Natural killer cell treated with Interleukin-12 subunit alpha and Interleukin-12 subunit beta and Interleukin-15 and Interleukin-18, amount 100 ng/mL, for 72 hours (primary cell): ENCODE measurements around the gene TNS4. TPM values are rescaled to one million over a fixed set of nuclear protein-coding genes. Genes with fewer than 3 reads are reported as not detected.

ENCODE experiments used
- ATAC-seq, 2 donors: fragments of 150-1000 bp; cut with Tn5 transposase in 1 of 2; sonication (Bioruptor Pico), chemical (Tn5 transposase) in 1 of 2; 2 replicates each; pipeline ENCODE4 v1.10.0; 2021
- DNase-seq: peaks from one replicate; pipeline ENCODE4 v3.0.0; 2022; ENCODE audit warnings: low spot score
- H3K27ac Mint-ChIP-seq, 2 donors: 1 replicate in 1 of 2; 2 replicates in 1 of 2; pipeline ENCODE4 v1.8.0; 2022; ENCODE audit warnings: mixed read lengths in 2 of 2, mild to moderate bottlenecking in 1 of 2, moderate library complexity in 1 of 2
- H3K27me3 Mint-ChIP-seq, 2 donors: 1 replicate in 1 of 2; 2 replicates in 1 of 2; pipeline ENCODE4 v1.8.0; 2022; ENCODE audit warnings: mixed read lengths in 2 of 2
- H3K36me3 Mint-ChIP-seq: one replicate; pipeline ENCODE4 v1.8.0; 2022; ENCODE audit warnings: mixed read lengths
- H3K4me1 Mint-ChIP-seq, 2 donors: 1 replicate in 1 of 2; 2 replicates in 1 of 2; pipeline ENCODE4 v1.8.0; 2022; ENCODE audit warnings: low read depth in 2 of 2, mixed read lengths in 2 of 2, mild to moderate bottlenecking in 1 of 2
- H3K4me3 Mint-ChIP-seq: one replicate; pipeline ENCODE4 v1.8.0; 2022; ENCODE audit warnings: mixed read lengths
- H3K9me3 Mint-ChIP-seq: 2 replicates; pipeline ENCODE4 v1.8.0; 2022; ENCODE audit warnings: mixed read lengths
- total RNA-seq, 2 donors: library from RNA; stranded (reverse); gene quantifications; one replicate each; pipeline ENCODE4 v1.2.3, GENCODE V29; 2022

The TNS4 gene
- total RNA-seq, 2 donors from 2014 or later, result 0.76 to 2.9 TPM

DNA sequence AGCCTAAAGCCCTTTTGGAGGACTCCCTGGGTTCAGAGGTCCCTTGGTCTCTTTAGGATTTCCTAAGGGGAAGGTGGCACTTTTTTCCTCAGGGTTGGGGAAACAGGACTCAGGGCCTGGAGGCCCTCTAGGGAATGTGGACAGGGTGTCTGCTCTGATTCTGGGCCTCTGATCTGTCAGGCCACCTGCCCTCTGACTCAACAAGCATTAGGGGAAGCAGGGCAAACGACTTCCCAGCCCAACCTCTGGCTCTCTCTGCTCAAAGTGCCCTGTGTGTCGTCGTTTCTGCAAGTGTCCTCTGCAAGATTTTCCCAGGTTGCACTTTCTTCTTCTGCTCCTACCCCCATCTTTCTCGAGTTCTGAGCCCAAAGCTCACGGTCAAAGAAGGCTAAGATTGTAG lies 64.8 kb downstream of the TNS4 start:
- Mint-ChIP-seq H3K27me3 (peaks cover 0 to 3% of the 10 kb centered on the region in 2 donors), H3K36me3 (no peaks in the 10 kb centered on the region), H3K4me1 (peaks cover 5 to 7% of the 10 kb centered on the region in 2 donors), H3K4me3 (no peak overlapping the region), H3K27ac (no peak overlapping the region), H3K9me3 (no peaks in the 10 kb centered on the region)
- ATAC-seq, result no peak
- DNase-seq, result no peak

DNA sequence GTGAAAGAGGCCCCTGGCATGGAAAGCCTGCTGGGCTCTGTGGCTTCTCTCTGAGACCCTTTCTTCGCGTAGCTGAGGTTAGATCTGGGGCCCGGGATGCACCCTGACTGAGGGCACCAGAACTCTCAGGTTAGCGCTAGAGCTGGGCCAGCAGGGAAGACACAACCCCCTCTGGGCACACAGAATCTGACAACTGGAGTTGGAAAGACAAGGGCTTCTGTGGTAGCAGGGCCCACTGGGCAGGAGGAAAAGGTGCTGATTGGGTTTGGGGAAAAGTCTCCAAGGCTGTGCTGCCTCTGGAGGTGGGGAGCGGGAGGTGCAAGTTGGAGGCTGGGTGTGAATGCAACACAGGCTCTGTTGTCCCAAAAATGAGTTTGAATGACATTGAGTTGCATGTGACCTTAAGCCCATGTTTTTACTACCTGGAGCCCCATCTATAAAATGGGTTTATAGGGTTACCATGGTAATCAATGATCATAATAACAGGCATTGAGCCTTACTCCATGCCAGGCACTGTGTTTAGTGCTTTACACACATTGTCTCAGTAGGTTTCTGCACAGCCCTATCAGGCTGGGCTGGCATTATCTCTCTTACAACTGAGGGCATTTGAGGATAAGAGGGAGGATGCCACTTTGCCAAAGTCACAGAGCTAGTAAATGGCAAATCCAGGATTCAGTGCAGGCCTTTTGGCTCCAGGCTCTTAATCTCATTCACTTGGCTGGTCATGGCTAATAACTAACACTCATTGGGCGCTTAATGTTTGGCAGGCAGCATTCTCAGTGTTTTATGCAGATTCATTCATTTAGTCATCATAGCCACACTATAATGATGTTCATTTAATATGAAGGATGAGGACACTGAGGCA lies 67.6 kb downstream of the TNS4 start:
- Mint-ChIP-seq H3K4me1 (peaks cover 5 to 7% of the 10 kb centered on the region in 2 donors), H3K4me3 (no peak overlapping the region), H3K36me3 (no peaks in the 10 kb centered on the region), H3K27ac (no peak overlapping the region), H3K27me3 (peaks cover 0 to 3% of the 10 kb centered on the region in 2 donors), H3K9me3 (no peaks in the 10 kb centered on the region)
- DNase-seq (no peak), ATAC-seq (no peak)

DNA sequence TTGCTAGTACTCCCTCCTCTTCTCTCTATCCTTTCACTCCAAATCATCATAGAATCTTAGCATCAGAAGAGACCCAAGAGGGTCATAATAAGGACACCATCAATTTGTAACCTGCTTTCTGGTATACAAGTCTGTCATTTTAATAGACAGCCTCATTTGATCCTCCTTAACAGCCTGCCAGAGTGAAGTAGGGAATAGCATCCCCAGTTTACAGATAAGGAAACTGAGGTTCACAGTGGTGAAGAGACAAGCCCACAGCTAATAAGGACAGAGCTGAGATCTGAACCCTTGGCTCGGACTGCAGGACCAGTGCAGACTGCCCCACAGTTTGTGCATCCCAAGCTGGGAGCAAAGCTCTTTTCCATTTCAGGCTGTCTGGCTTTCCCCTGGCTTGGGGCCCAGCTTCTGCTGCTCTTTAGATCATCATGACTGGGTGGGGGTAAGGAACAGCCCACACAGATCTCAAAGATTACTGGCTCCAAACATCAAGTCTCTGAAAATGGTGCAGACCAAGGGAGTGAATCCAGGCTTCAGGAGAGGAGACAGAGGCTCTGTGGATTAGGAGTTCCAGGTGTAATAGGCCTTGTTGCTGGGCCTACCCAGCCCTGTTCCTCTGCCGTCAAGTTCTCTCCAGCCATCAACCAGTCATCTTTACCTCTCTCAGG lies 68.4 kb downstream of the TNS4 start:
- DNase-seq (no peak), ATAC-seq (no peak)
- Mint-ChIP-seq H3K4me1 (peaks cover 6 to 7% of the 10 kb centered on the region in 2 donors), H3K36me3 (no peaks in the 10 kb centered on the region), H3K27me3 (peaks cover 4% of the 10 kb centered on the region in 2 donors), H3K4me3 (no peak overlapping the region), H3K9me3 (no peaks in the 10 kb centered on the region), H3K27ac (no peak overlapping the region)

DNA sequence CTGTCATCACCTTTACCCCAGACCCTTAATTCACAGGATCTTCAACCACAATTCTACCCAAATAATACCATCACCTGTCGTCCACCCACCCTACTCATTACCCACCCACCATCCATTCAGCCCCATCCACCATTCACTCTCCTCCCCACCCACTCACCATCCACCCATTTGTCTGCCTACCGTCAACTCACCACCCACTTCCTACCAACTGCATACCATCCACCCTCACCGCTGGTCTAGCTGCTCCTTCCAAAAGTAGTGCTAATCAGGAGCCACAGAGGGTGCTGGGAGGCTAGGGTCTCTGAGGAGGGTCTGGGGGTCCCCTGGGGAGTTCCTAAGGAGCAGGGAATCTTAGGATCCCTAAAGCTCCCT lies 70.2 kb downstream of the TNS4 start:
- DNase-seq (no peak), ATAC-seq (no peak)
- Mint-ChIP-seq H3K9me3 (no peaks in the 10 kb centered on the region), H3K4me3 (no peak overlapping the region), H3K27me3 (peaks cover 8% of the 10 kb centered on the region in 2 donors), H3K36me3 (no peaks in the 10 kb centered on the region), H3K27ac (no peak overlapping the region), H3K4me1 (peaks cover 9 to 19% of the 10 kb centered on the region in 2 donors)

DNA sequence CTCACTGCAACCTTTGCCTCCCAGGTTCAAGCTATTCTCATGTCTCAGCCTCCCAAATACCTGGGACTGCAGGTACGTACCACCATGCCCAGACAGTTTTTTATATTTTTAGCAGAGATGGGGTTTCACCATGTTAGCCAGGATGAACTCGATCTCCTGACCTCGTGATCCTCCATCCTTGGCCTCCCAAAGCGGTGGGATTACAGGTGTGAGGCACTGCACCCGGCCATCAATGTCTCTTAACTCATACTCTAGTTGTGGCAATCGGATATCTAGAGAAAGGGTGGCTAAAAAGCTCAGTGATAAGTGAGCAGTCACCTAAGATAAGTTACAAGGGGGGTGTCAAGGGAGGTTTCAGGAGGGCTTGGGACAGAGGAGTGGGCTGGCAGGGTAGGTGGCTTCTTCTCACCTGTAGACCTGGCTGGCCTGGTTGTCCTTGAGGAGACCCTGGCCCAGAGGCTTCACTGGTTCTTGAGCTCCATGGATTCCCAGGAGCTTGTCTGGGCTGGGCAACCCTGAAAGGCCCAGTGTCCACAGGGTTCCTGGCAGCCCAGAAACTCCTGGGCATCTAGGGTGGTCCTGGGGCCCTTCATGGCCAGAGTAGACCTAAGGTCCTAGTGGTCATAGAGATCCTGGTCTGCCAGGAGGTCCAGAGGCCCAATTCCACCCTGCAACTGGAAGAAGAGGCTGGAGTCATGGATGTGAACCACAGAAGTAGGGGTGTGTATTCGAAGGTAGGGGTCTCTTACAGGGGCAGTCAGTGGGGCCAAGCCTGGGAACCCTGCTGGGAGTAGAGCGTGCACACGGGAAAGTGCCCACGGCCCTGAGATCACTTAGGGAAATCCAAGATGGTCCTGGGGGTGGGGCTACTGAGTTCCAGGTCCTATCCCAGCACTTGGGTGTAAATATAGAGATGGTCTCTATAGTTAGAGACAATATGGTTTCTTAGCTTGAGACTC lies 70.9 kb downstream of the TNS4 start:
- Mint-ChIP-seq H3K4me3 (no peak overlapping the region), H3K36me3 (no peaks in the 10 kb centered on the region), H3K27me3 (peaks cover 8% of the 10 kb centered on the region in 2 donors), H3K4me1 (peaks cover 12 to 26% of the 10 kb centered on the region in 2 donors), H3K9me3 (no peaks in the 10 kb centered on the region), H3K27ac (no peak overlapping the region)
- ATAC-seq (no peak), DNase-seq (no peak)

DNA sequence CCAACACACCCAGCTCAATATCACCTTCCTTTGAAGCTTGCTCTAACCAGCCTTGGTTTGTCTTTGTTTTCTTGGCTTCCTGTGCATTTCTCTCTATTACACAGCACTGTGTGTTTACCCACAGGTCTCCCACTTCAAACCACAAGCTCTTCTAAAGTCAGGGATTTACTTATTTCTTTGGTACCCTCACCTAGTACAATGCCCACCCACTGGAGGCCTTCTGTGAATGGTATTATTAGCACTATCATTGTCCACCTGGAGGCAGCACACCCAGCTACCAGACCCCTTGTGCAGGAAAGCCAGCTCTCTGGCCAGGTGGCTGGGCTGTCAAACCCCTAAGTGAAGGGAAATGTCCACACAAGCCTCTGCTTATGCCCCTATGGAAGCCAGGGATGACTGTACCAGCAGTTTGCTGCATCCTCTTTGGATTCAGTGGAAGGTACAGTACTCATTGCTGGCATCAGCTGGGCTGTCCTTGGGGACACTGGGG lies 74.4 kb downstream of the TNS4 start:
- ATAC-seq (peak; percentile 67 to 80), DNase-seq (no peak)
- H3K9me3 Mint-ChIP-seq, result no peaks in the 10 kb centered on the region
- H3K27ac Mint-ChIP-seq, result no peak overlapping the region
- no peak overlapping the region for H3K4me3 Mint-ChIP-seq
- peaks cover 10 to 28% of the 10 kb centered on the region in 2 donors for H3K4me1 Mint-ChIP-seq
- no peaks in the 10 kb centered on the region for H3K36me3 Mint-ChIP-seq
- peaks cover 5 to 8% of the 10 kb centered on the region in 2 donors for H3K27me3 Mint-ChIP-seq

Other genes with a start within 250 kb of the TNS4 start
- gene CDC6, start 213.7 kb downstream of the TNS4 start, total RNA-seq, result 100 to 1,000 TPM in 1 of 2 donors, 10 to 100 TPM in 1; 79.2 to 172 TPM
- 10 to 100 TPM; 26.4 to 37.8 TPM for gene RARA, start 192.4 kb downstream of the TNS4 start, total RNA-seq
- gene GJD3, start 136.9 kb downstream of the TNS4 start, total RNA-seq, result not detected
- 100 to 1,000 TPM in 1 of 2 donors, 10 to 100 TPM in 1; 96.7 to 116 TPM for gene TOP2A, start 83.7 kb downstream of the TNS4 start, total RNA-seq
- under 1 TPM; 0.59 to 0.88 TPM for gene IGFBP4, start 58.2 kb downstream of the TNS4 start, total RNA-seq
- gene CCR7, start 63.8 kb upstream of the TNS4 start, total RNA-seq, result 10 to 100 TPM; 65.7 to 71.1 TPM
- 10 to 100 TPM; 76.2 to 94.6 TPM for gene SMARCE1, start 146.2 kb upstream of the TNS4 start, total RNA-seq
- not detected for gene KRT222, start 163.6 kb upstream of the TNS4 start, total RNA-seq
- not detected for gene KRT24, start 202.1 kb upstream of the TNS4 start, total RNA-seq